PC-9 (cell line): ENCODE measurements around the gene TENT4A.

Source experiments
- EZH2 ChIP-seq: fragments of 200-600 bp; sonication (generic); IDR thresholded peaks from 2 replicates; pipeline ENCODE4 v1.8.0; 2017; ENCODE audit warnings: antibody characterized with exemption, low read depth
- TF ChIP-seq, protein P1 (sequence below): fragments of 200-600 bp; sonication (generic); conservative IDR thresholded peaks from 2 replicates; pipeline ENCODE4 v1.6.1; 2017; ENCODE audit warnings: mixed run types, antibody characterized with exemption, mild to moderate bottlenecking, moderate library complexity

DNA sequence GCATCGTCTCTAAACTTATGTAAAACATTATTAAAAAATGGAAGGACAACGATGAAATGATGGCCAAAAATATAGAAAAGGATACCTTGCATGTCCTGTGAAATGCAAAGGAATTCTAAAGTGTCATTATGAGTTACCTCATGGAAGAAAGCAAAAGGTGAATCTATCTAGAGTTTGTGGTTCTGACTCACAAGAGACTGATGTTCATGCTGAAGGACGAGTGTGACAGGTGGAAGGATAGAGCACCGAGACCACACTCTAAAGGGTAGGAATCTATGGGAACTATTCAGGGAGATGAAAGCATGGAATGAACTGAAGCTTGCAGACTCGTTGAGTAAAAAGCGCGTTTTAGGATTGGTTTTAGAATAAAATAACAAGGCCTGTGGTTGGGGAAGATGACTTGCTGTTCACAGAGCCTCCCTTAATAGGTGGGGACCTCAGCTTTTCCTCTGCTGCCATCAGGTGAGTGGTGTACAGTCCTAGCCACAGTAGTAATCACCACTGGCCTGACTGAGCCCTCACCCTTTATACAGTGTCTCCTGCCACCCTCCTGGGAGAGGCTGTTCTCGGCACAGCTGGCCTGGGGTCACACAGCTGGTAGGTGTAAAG is 11.2 kb downstream of the TENT4A start:
- TF ChIP-seq EZH2, result no peak
- TF ChIP-seq, protein P1, sequence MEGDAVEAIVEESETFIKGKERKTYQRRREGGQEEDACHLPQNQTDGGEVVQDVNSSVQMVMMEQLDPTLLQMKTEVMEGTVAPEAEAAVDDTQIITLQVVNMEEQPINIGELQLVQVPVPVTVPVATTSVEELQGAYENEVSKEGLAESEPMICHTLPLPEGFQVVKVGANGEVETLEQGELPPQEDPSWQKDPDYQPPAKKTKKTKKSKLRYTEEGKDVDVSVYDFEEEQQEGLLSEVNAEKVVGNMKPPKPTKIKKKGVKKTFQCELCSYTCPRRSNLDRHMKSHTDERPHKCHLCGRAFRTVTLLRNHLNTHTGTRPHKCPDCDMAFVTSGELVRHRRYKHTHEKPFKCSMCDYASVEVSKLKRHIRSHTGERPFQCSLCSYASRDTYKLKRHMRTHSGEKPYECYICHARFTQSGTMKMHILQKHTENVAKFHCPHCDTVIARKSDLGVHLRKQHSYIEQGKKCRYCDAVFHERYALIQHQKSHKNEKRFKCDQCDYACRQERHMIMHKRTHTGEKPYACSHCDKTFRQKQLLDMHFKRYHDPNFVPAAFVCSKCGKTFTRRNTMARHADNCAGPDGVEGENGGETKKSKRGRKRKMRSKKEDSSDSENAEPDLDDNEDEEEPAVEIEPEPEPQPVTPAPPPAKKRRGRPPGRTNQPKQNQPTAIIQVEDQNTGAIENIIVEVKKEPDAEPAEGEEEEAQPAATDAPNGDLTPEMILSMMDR, result no peak
